ENCODE results near the gene BNIP5.

The BNIP5 gene

DNA sequence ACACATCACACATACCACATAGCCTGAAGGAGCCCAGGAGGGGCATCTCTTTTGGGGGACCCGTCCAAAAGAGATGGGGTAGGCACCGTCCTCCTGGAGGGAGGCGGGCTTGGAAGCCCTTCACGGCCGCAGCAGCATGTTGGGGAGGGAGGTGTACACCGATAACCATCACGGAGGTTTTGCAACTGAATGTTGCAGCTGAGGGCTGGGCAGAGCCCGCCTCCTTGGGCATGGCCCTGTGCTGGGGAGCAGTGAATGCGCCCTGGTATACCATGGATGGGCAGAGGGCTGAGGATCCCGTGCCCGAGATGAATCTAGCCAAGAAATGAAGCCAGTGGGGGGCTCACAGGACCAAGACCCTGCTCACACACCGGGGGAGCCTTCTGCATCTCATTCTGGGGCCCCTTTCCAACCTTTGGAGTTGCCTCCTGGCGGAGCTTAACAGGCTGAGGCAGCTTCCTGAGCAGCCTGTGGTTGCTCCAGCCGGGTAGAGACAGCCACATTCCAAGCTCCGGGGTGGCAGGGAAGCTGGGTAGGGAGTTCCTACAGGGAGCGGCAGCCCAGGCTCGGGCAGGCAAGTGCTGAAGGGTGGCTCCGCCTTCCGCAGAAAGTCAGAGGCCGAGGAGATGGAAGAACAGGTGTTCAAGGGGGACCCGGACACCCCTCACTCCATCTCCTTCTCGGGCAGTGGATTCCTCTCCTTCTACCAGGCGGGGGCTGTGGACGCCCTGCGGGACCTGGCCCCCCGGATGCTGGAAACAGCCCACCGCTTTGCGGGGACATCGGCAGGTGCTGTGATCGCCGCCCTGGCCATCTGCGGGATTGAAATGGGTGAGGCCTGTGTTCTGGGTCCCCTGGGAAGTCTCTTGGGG lies 66.6 kb downstream of the BNIP5 start, which contains the start of gene PNPLA1:
Gene PNPLA1 (plus strand): TSS at position 227 of the 872 bp plus-strand sequence. CDS start 400 bp downstream, at position 627.
- DNase-seq (ENCODE audit: low read depth in 1 of 2, low spot score in 1 of 2) = no peak

DNA sequence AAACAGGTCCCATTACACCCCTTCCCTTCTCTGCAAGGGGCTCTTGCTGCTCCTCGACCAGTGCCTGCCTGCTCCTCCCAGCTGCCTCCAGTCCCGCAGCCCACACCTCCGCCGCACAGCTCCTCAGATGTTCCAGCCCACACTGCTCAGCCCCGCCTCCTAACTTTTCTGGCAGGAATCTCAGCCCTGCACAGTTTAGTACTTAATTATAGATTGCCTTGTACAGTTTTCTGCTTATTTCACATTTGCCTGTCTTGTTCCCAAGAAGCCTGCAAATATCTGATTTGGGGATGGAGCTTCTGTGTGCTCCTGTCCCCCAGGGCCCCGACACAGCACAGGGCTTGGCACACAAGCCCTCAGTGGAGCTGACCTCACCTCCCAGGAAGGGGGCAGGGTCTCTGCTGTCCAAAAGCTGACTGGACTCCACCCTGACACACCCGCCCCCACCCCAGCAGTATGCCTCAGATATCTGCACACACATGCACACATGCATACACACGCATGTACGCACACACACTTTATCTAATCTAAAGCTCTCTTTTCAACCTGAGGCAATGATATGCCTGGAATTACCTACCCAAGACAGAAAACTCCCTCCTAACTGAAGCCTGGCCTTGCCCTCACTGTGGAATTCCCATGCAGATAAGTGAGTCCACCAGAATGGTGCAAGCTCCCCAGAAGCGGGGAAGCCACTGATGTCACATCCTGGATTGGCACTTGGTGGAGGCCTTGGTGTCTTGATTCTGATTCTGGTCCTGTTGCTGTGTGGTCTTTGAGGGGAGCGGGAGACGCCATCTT lies 68.0 kb downstream of the BNIP5 start:
- DNase-seq (ENCODE audit: low read depth in 1 of 2, low spot score in 1 of 2) = no peak

- no peak for DNase-seq (ENCODE audit: low read depth in 1 of 2, low spot score in 1 of 2)
Observed at GRCh38 chr6:36267731-36268477, 68.8 kb downstream of the BNIP5 start.

- DNase-seq (ENCODE audit: low read depth in 1 of 2, low spot score in 1 of 2) = no peak
Observed at GRCh38 chr6:36266913-36267644, 69.6 kb downstream of the BNIP5 start.
